HCT116 (cell line): ENCODE data around the gene SMAD9. TPM values are rescaled to one million over a fixed set of nuclear protein-coding genes. Genes with fewer than 3 reads are reported as not detected.

Experiments used
- ATAC-seq: fragments of 200-7000 bp; cut with Tn5 transposase; 2 replicates; pipeline ENCODE4 v1.9.1; 2020; ENCODE audit warnings: mild to moderate bottlenecking, moderate library complexity
- BruUV-seq: library from RNA; stranded (reverse); fragments of 400-500 nt; replicated peaks from 2 replicates; lab custom pipeline; 2021; lab: Mats Ljungman, UMichigan
- CTCF ChIA-PET: fragments of 300-600 bp; sonication (Branson Sonifier 250); formaldehyde crosslinking; loops from one replicate; lab custom pipeline; 2021; ENCODE audit warnings: antibody characterized with exemption; lab: Charles Lee
- POLR2A ChIA-PET: fragments of 300-600, 350-600 bp; sonication (Branson Sonifier 250); formaldehyde crosslinking; loops from one replicate; lab custom pipeline; 2021; ENCODE audit warnings: antibody characterized with exemption; lab: Charles Lee
- RAD21 ChIA-PET, 2 experiments: fragments of 300-600 bp; sonication (Branson Sonifier 250); formaldehyde crosslinking; loops; one replicate each; lab custom pipeline; 2023; ENCODE audit warnings: low total read pairs in 2 of 2; ENCODE audit not compliant: uncharacterized antibody in 2 of 2, unreplicated experiment in 2 of 2, low non-redundant PET in 1 of 2; lab: Charles Lee
- DNase-seq: peaks from one replicate; pipeline ENCODE4 v3.0.0-alpha.2; 2010; ENCODE audit warnings: low read depth, low spot score
- H2AFZ ChIP-seq: fragments of 200-600 bp; shearing (Covaris generic), sonication (generic); 2 replicates; pipeline ENCODE4 v1.6.1; 2017; ENCODE audit warnings: low read depth, mixed run types, mixed read lengths, antibody characterized with exemption, low read length; ENCODE audit not compliant: poor library complexity, severe bottlenecking
- H3K27ac ChIP-seq: 2 replicates; pipeline ENCODE4 v1.5.1; 2012; ENCODE audit warnings: low read depth, low read length
- H3K27me3 ChIP-seq: fragments of 200-600 bp; sonication (generic); 2 replicates; pipeline ENCODE4 v1.6.1; 2016; ENCODE audit warnings: mixed run types, low read length, mixed read lengths; ENCODE audit not compliant: insufficient read depth
- H3K36me3 ChIP-seq, 2 experiments: fragments of 200-500 bp in 1 of 2; fragments of 200-600 bp in 1 of 2; sonication (Bioruptor generic) in 1 of 2; sonication (generic) in 1 of 2; 2 replicates each; pipeline versions ENCODE4 v1.5.1 to v1.6.1; 2014 to 2016; ENCODE audit warnings: low read length in 2 of 2, inconsistent platforms in 1 of 2, mixed read lengths in 1 of 2, mixed run types in 1 of 2; ENCODE audit not compliant: insufficient read depth in 2 of 2, control insufficient read depth in 1 of 2
- H3K4me1 ChIP-seq, 2 experiments: fragments of 200-600 bp in 1 of 2; sonication (generic) in 1 of 2; 2 replicates each; pipeline versions ENCODE4 v1.5.1 to v1.6.1; 2012 to 2017; ENCODE audit warnings: low read length in 2 of 2, inconsistent platforms in 1 of 2, mild to moderate bottlenecking in 1 of 2, mixed read lengths in 1 of 2, mixed run types in 1 of 2, moderate library complexity in 1 of 2; ENCODE audit not compliant: insufficient read depth in 2 of 2, control insufficient read depth in 1 of 2
- H3K4me2 ChIP-seq: fragments of 200-600 bp; sonication (generic); 2 replicates; pipeline ENCODE4 v1.6.1; 2017; ENCODE audit warnings: mixed run types, low read length, mixed read lengths
- H3K4me3 ChIP-seq, 2 experiments: fragments of 200-600 bp in 1 of 2; sonication (generic) in 1 of 2; replicated peaks in 1 of 2; 2 replicates each; pipeline ENCODE4 v1.5.1; 2011 to 2016; ENCODE audit warnings: low read length in 2 of 2, control low read depth in 1 of 2, low read depth in 1 of 2, mild to moderate bottlenecking in 1 of 2, mixed read lengths in 1 of 2, mixed run types in 1 of 2
- H3K79me2 ChIP-seq: fragments of 200-600 bp; sonication (generic); 2 replicates; pipeline ENCODE4 v1.6.1; 2017; ENCODE audit warnings: mild to moderate bottlenecking, mixed run types, low read length, moderate library complexity, mixed read lengths; ENCODE audit not compliant: insufficient read depth
- H3K9ac ChIP-seq: fragments of 200-600 bp; sonication (generic); 2 replicates; pipeline ENCODE4 v1.6.1; 2016; ENCODE audit warnings: low read length, mixed read lengths
- H3K9me2 ChIP-seq: fragments of 200-600 bp; sonication (generic), shearing (Covaris generic); 2 replicates; pipeline ENCODE4 v1.6.1; 2017; ENCODE audit warnings: mixed run types, mild to moderate bottlenecking, moderate library complexity; ENCODE audit not compliant: insufficient read depth
- H3K9me3 ChIP-seq, 2 experiments: fragments of 200-500 bp in 1 of 2; fragments of 200-600 bp in 1 of 2; sonication (Bioruptor generic) in 1 of 2; sonication (generic) in 1 of 2; 2 replicates each; pipeline ENCODE4 v1.6.1; 2014 to 2017; ENCODE audit warnings: low read length in 2 of 2, mixed read lengths in 2 of 2, inconsistent platforms in 1 of 2, low read depth in 1 of 2, mild to moderate bottlenecking in 1 of 2, mixed run types in 1 of 2, moderate library complexity in 1 of 2; ENCODE audit not compliant: control insufficient read depth in 1 of 2, insufficient read depth in 1 of 2
- H4K20me1 ChIP-seq: fragments of 200-600 bp; sonication (generic), shearing (Covaris generic); 2 replicates; pipeline ENCODE4 v1.6.1; 2017; ENCODE audit warnings: mixed run types, mild to moderate bottlenecking, moderate library complexity; ENCODE audit not compliant: insufficient read depth
- CEBPB ChIP-seq: IDR thresholded peaks from 2 replicates; pipeline ENCODE4 v1.6.1; 2012; ENCODE audit warnings: low read depth
- ELF1 ChIP-seq: IDR thresholded peaks from 2 replicates; pipeline ENCODE4 v1.6.1; 2012; ENCODE audit warnings: low read depth, borderline replicate concordance
- EZH2phosphoT487 ChIP-seq: fragments of 200-600 bp; IDR thresholded peaks from 2 replicates; pipeline ENCODE4 v1.6.1; 2018; ENCODE audit warnings: antibody characterized with exemption, borderline replicate concordance
- FOSL1 ChIP-seq: IDR thresholded peaks from 2 replicates; pipeline ENCODE4 v1.6.1; 2012; ENCODE audit warnings: low read depth
- JUND ChIP-seq: IDR thresholded peaks from 2 replicates; pipeline ENCODE4 v1.6.1; 2012
- RAD21 ChIP-seq: IDR thresholded peaks from 2 replicates; pipeline ENCODE4 v1.6.1; 2012; ENCODE audit warnings: low read depth, mild to moderate bottlenecking
- SIN3A ChIP-seq: IDR thresholded peaks from 2 replicates; pipeline ENCODE4 v1.6.1; 2012; ENCODE audit warnings: low read depth
- SRF ChIP-seq: IDR thresholded peaks from 2 replicates; pipeline ENCODE4 v1.6.1; 2012; ENCODE audit warnings: low read depth
- ZFX ChIP-seq: fragments of 450-650 bp; IDR thresholded peaks from 2 replicates; pipeline ENCODE4 v1.6.1; 2017
- ZNF274 ChIP-seq: fragments of 200-500 bp; sonication (Bioruptor generic); IDR thresholded peaks from 2 replicates; pipeline ENCODE4 v1.6.1; 2014; ENCODE audit warnings: mild to moderate bottlenecking, low read depth, low read length, inconsistent platforms
- intact Hi-C: fragments of 100-400 bp; cut with micrococcal nuclease; formaldehyde crosslinking; loops from 2 replicates; pipeline ENCODE4 v1.10.0; 2022
- total RNA-seq: library from RNA; stranded (reverse); gene quantifications from one replicate; pipeline ENCODE4 v1.2.1, GENCODE V29; 2021; ENCODE audit not compliant: unreplicated experiment

Gene SMAD9
- total RNA-seq, 1 experiment from 2014 or later = 4.3 TPM

DNA sequence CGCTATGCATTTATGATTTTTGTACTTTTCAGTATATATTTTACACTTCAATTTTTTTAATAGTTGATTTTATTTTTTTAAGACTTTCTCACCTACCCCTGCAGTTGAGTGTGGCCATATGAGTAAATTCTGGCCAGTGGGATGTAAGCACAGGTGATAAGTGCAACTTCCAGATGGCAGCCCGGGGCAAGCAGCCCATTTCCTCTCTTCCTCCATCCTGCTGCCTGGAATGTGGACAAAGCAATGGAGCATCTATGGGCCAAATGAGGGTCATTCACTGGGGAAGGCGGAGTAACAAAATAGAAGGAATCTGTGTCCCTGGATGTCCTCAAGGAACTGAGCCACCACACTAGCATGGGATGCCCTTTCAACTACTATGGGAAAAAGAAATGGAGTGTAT is 88.7 kb downstream of the SMAD9 start:
- H3K4me2 ChIP-seq = no peak overlapping the region
- DNase-seq (no peak), ATAC-seq (no peak)
- POLR2A ChIA-PET = no interaction called here
- intact Hi-C loops = no loop called here
- no peaks in the 10 kb centered on the region for H3K4me1 ChIP-seq
- no peak overlapping the region for H3K4me3 ChIP-seq
- no peaks in the 10 kb centered on the region for H3K9me2 ChIP-seq
- 0 out of 2 replicates have a peak, but pooled peaks cover 4% of the 10 kb centered on the region for H3K79me2 ChIP-seq
- no peaks in the 10 kb centered on the region for H3K9me3 ChIP-seq
- CTCF ChIA-PET = no interaction called here
- 0 out of 4 replicates have a peak, but pooled peaks cover 0 to 3% of the 10 kb centered on the region in 2 experiments for H3K36me3 ChIP-seq
- H3K27me3 ChIP-seq = no peaks in the 10 kb centered on the region
- no peak overlapping the region for H3K9ac ChIP-seq
- BruUV-seq = no TSS peak
- no peak overlapping the region for H2AFZ ChIP-seq
- TF ChIP-seq EZH2phosphoT487 = no peak
- no peak for TF ChIP-seq JUND
- TF ChIP-seq ELF1 = no peak
- no peak for TF ChIP-seq ZFX
- TF ChIP-seq RAD21 = no peak
- TF ChIP-seq SIN3A = no peak
- no peaks in the 10 kb centered on the region for H4K20me1 ChIP-seq
- RAD21 ChIA-PET = no interaction called here
- H3K27ac ChIP-seq = no peak overlapping the region

DNA sequence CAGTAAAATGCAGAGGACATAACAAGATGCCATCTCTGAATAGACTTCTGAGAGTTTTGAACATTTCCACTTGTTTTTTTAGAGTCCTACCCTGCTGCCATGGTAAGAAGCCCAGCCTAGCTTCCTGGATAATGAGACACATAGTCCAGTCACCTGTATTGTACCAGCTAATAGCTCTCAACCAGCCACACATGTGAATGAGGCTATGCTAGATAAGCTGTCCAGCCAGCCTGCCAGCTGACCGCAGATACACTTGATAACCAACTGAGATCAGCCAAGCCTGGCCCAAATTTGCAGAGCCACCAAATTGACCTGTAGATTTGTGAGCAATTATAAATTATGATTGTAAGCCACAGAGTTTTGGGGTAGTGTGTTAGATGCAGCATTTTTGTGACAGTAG is 90.3 kb downstream of the SMAD9 start:
- RAD21 ChIA-PET = no interaction called here
- ATAC-seq (no peak), DNase-seq (no peak)
- H3K4me1 ChIP-seq = no peaks in the 10 kb centered on the region
- intact Hi-C loops = no loop called here
- POLR2A ChIA-PET = no interaction called here
- H2AFZ ChIP-seq = no peak overlapping the region
- H3K9ac ChIP-seq = no peak overlapping the region
- H3K9me2 ChIP-seq = no peaks in the 10 kb centered on the region
- H3K79me2 ChIP-seq = 0 out of 2 replicates have a peak, but pooled peaks cover 4% of the 10 kb centered on the region
- H3K27ac ChIP-seq = no peak overlapping the region
- TF ChIP-seq CEBPB (no peak), SRF (no peak), FOSL1 (no peak), SIN3A (no peak), ZNF274 (no peak)
- H3K4me2 ChIP-seq = no peak overlapping the region
- H3K27me3 ChIP-seq = no peaks in the 10 kb centered on the region
- no peaks in the 10 kb centered on the region for H4K20me1 ChIP-seq
- H3K4me3 ChIP-seq = no peak overlapping the region
- CTCF ChIA-PET = no interaction called here
- 0 out of 4 replicates have a peak, but pooled peaks cover 3 to 5% of the 10 kb centered on the region in 2 experiments for H3K36me3 ChIP-seq
- H3K9me3 ChIP-seq = no peaks in the 10 kb centered on the region
- no TSS peak for BruUV-seq
